Osteocyte (in vitro differentiated cells): Measurements from ENCODE around the gene EIF4G3. TPM values are rescaled to one million over a fixed set of nuclear protein-coding genes. Genes with fewer than 3 reads are reported as not detected.
A peak's percentile ranks its signal among the peaks of the same experiment; 100 is the strongest.

Experiments
- DNase-seq: peaks from one replicate; pipeline ENCODE4 v3.0.0; 2021; ENCODE audit warnings: mixed read lengths; ENCODE audit not compliant: unreplicated experiment; ENCODE audit errors: extremely low spot score
- H3K27ac Mint-ChIP-seq: one replicate; pipeline ENCODE4 v1.8.0; 2021; ENCODE audit warnings: mild to moderate bottlenecking, mixed read lengths; ENCODE audit not compliant: unreplicated experiment
- H3K27me3 Mint-ChIP-seq: one replicate; pipeline ENCODE4 v1.8.0; 2021; ENCODE audit warnings: mixed read lengths; ENCODE audit not compliant: unreplicated experiment
- H3K36me3 Mint-ChIP-seq: one replicate; pipeline ENCODE4 v1.8.0; 2021; ENCODE audit warnings: mixed read lengths; ENCODE audit not compliant: unreplicated experiment
- H3K4me1 Mint-ChIP-seq: one replicate; pipeline ENCODE4 v1.8.0; 2021; ENCODE audit warnings: mixed read lengths; ENCODE audit not compliant: unreplicated experiment
- H3K4me3 Mint-ChIP-seq: one replicate; pipeline ENCODE4 v1.8.0; 2021; ENCODE audit warnings: mild to moderate bottlenecking, moderate library complexity, mixed read lengths; ENCODE audit not compliant: unreplicated experiment
- H3K9me3 Mint-ChIP-seq: one replicate; pipeline ENCODE4 v1.8.0; 2021; ENCODE audit warnings: mixed read lengths; ENCODE audit not compliant: unreplicated experiment
- CTCF ChIP-seq: fragments of 200-600 bp; sonication (generic); IDR thresholded peaks from 2 replicates; pipeline ENCODE4 v1.5.0; 2021; ENCODE audit warnings: antibody characterized with exemption, mild to moderate bottlenecking, moderate library complexity
- total RNA-seq: library from RNA; stranded (reverse); gene quantifications from 2 replicates; pipeline ENCODE4 v1.2.1, GENCODE V29; 2021

EIF4G3 gene
- total RNA-seq, 1 donor from 2014 or later = 81.9 TPM

DNA sequence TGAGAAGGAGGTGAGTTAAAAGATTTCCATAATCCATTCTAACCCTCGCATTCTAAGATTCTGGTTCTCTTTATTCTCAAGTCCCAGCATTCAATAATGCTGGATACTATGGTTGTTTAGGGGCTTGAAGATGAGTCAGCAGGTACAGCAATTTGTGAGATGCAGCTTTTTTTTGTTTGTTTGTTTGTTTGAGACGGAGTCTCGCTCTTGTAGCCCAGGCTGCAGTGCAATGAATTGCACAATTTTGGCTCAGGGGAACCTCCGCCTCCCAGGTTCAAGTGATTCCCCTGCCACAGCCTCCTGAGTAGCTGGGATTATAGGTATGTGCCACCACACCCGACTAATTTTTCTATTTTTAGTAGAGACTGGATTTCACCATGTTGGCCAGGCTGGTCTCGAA lies 23.3 kb downstream of the EIF4G3 start:
- no peak overlapping the region for H3K4me3 Mint-ChIP-seq
- no peaks in the 10 kb centered on the region for H3K9me3 Mint-ChIP-seq
- peaks cover 5% of the 10 kb centered on the region for H3K36me3 Mint-ChIP-seq
- no peak for DNase-seq
- H3K27ac Mint-ChIP-seq = peak overlapping the region; percentile 23
- H3K4me1 Mint-ChIP-seq = peaks cover 37% of the 10 kb centered on the region
- H3K27me3 Mint-ChIP-seq = no peaks in the 10 kb centered on the region
- no peak for TF ChIP-seq CTCF

- H3K4me3 Mint-ChIP-seq = no peak overlapping the region
- no peak for DNase-seq
- H3K27ac Mint-ChIP-seq = no peak overlapping the region
- peaks cover 37% of the 10 kb centered on the region for H3K4me1 Mint-ChIP-seq
- H3K9me3 Mint-ChIP-seq = no peaks in the 10 kb centered on the region
- no peak for TF ChIP-seq CTCF
- H3K36me3 Mint-ChIP-seq = peaks cover 7% of the 10 kb centered on the region
- no peaks in the 10 kb centered on the region for H3K27me3 Mint-ChIP-seq
These were observed 24.1 kb downstream of the EIF4G3 start for GRCh38 chr1:21152423-21153100.

DNA sequence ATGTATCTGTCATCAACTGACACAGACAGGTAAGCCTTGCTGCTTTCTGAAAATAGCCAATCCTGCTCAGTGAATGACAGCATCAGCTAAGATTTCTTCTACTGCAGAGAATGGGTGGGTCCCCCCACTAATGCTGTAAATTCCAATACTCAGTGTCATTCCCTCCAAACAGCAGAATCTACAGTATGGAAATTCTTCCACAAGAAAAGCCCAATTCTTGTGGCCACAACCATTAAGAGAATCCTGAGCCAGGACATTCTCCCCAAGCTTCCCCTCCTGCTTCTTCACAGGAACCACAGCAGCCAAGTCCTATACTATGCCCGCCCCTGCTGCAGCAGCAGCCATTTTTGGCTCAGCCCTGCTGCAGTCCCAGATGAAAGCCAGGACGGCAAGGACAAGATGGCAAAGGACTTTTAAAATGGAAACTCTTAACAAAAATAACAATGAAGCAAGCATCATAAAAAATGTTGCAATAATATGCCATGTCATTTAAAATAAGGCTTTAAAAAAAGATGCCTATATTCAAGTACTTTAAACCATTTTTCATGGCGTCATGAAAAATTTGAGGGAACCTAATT lies 26.8 kb downstream of the EIF4G3 start:
- no peak for DNase-seq
- Mint-ChIP-seq H3K4me3 (peak overlapping the region; percentile 49), H3K4me1 (peaks cover 26% of the 10 kb centered on the region), H3K36me3 (peaks cover 4% of the 10 kb centered on the region), H3K27me3 (no peaks in the 10 kb centered on the region), H3K27ac (peak overlapping the region; percentile 95), H3K9me3 (no peaks in the 10 kb centered on the region)
- no peak for TF ChIP-seq CTCF

GRCh38 chr1:21149430-21149854 lies 27.3 kb downstream of the EIF4G3 start:
- Mint-ChIP-seq H3K27me3 (no peaks in the 10 kb centered on the region), H3K9me3 (no peaks in the 10 kb centered on the region), H3K4me1 (peaks cover 26% of the 10 kb centered on the region), H3K27ac (peak overlapping the region; percentile 95), H3K36me3 (peaks cover 4% of the 10 kb centered on the region), H3K4me3 (no peak overlapping the region)
- no peak for TF ChIP-seq CTCF
- no peak for DNase-seq

- H3K4me1 Mint-ChIP-seq = peaks cover 26% of the 10 kb centered on the region
- H3K27ac Mint-ChIP-seq = no peak overlapping the region
- no peak overlapping the region for H3K4me3 Mint-ChIP-seq
- peaks cover 15% of the 10 kb centered on the region for H3K36me3 Mint-ChIP-seq
- DNase-seq = no peak
- H3K9me3 Mint-ChIP-seq = no peaks in the 10 kb centered on the region
- no peak for TF ChIP-seq CTCF
- no peaks in the 10 kb centered on the region for H3K27me3 Mint-ChIP-seq
These were observed 32.9 kb downstream of the EIF4G3 start for GRCh38 chr1:21143752-21144151.
